ENCODE results near the gene KRT71. TPM values are rescaled to one million over a fixed set of nuclear protein-coding genes. Genes with fewer than 3 reads are reported as not detected.

KRT71 gene
- not detected in 2 replicates for total RNA-seq

DNA sequence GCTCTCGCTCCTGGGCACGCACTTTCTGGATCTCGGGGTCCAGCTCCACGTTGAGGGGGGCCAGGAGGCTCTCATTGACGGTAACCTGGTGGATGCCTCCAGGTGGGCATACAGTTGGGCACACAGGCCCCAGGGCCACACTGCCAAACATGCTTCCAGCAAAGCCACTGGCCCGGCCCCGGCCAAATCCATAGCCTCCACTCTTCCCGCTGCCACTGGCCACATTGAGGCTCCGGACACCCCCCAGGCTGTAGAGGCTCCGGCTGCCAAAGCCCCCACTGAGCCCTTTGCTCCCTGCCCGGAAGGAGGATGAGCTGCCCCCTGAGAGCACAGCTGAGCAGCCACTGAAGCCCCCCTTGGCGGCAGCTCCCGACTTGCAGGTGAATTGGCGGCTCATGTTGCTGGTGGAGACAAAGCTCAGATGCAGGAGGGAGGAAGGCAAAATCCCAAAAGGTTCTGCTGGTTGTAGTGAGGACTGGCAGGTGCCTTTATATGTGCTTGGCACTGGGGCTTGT is at the start of gene KRT71:
KRT71 (minus strand) TSS at position 465 of the 515 bp plus-strand sequence; CDS start at position 397, 68 bp downstream.

GRCh38 chr12:52600941-52601481 is 48.1 kb upstream of the KRT71 start, which contains the start of gene KRT72:
TSS of gene KRT72 (minus strand) at chr12:52601463. CDS start at chr12:52601452, 11 bp downstream.

GRCh38 chr12:52573743-52574142 is 20.8 kb upstream of the KRT71 start, which contains the start of gene KRT74:
TSS of gene KRT74 (minus strand) at chr12:52573843. CDS start at chr12:52573777, 66 bp downstream.

GRCh38 chr12:52519826-52520662 is 32.9 kb downstream of the KRT71 start, which contains the start of gene KRT5:
TSS of gene KRT5 (minus strand) at chr12:52520394. CDS start at chr12:52520296, 98 bp downstream.

Other genes with a start within 250 kb of the KRT71 start
- not detected in 2 replicates for gene KRT83, start 231.7 kb downstream of the KRT71 start, total RNA-seq
- not detected in 2 replicates for gene KRT85, start 185.7 kb downstream of the KRT71 start, total RNA-seq
- gene KRT84, start 167.5 kb downstream of the KRT71 start, total RNA-seq = not detected in 2 replicates
- gene KRT82, start 146.8 kb downstream of the KRT71 start, total RNA-seq = not detected in 2 replicates
- gene KRT75, start 118.8 kb downstream of the KRT71 start, total RNA-seq = not detected in 2 replicates
- 0.29 TPM in 1 of 2 replicates, not detected in the other for gene KRT6B, start 101.0 kb downstream of the KRT71 start, total RNA-seq
- not detected in 2 replicates for gene KRT6C, start 79.3 kb downstream of the KRT71 start, total RNA-seq
- 25.6 TPM in 1 of 2 replicates, not detected in the other for gene KRT6A, start 59.9 kb downstream of the KRT71 start, total RNA-seq
- gene KRT5, start 32.8 kb downstream of the KRT71 start, total RNA-seq = 1.7 TPM in 1 of 2 replicates, not detected in the other
- not detected in 2 replicates for gene KRT74, start 20.7 kb upstream of the KRT71 start, total RNA-seq
- not detected in 2 replicates for gene KRT72, start 48.3 kb upstream of the KRT71 start, total RNA-seq
- gene KRT73, start 65.4 kb upstream of the KRT71 start, total RNA-seq = not detected in 2 replicates
- gene KRT2, start 99.1 kb upstream of the KRT71 start, total RNA-seq = not detected in 2 replicates
- gene KRT1, start 127.3 kb upstream of the KRT71 start, total RNA-seq = not detected in 2 replicates
- gene KRT77, start 150.4 kb upstream of the KRT71 start, total RNA-seq = not detected in 2 replicates
- not detected in 2 replicates for gene KRT76, start 224.2 kb upstream of the KRT71 start, total RNA-seq
- gene KRT3, start 243.0 kb upstream of the KRT71 start, total RNA-seq = not detected in 2 replicates

Measured in placental pericyte (primary cell).